Astrocyte (in vitro differentiated cells and primary cell): ENCODE data around the gene MTA1.

ENCODE experiments used
- CTCF ChIP-seq: IDR thresholded peaks from 2 replicates; pipeline ENCODE4 v1.5.1; 2011; ENCODE audit warnings: low read depth, mild to moderate bottlenecking, inconsistent platforms, low read length, moderate library complexity; ENCODE audit not compliant: insufficient read depth
- EZH2 ChIP-seq: IDR thresholded peaks from 2 replicates; pipeline ENCODE4 v1.6.1; 2012; ENCODE audit warnings: mild to moderate bottlenecking, low read length, inconsistent platforms; ENCODE audit not compliant: insufficient read depth

- TF ChIP-seq CTCF (peak; percentile 54), EZH2 (no peak)
Observed at GRCh38 chr14:105448706-105449111, 29.1 kb downstream of the MTA1 start.
